ENCODE results near the gene CDC25B. TPM values are rescaled to one million over a fixed set of nuclear protein-coding genes. Genes with fewer than 3 reads are reported as not detected.
"Not testable (repeated sequence)": the region's sequence is repeated elsewhere in the genome, so short reads cannot be mapped to it uniquely, and the experiment has no call there.

CDC25B gene
- total and polyA plus RNA-seq, 5 donors: 7.9 to 12.2 (median 10.7) TPM

GRCh38 chr20:3819411-3820047 is 23.4 kb downstream of the CDC25B start:
- 62% methylated on average over 20 of the region's 20 CpGs for WGBS
- DNase-seq: peak in 1 of 3 donors; percentile 69

DNA sequence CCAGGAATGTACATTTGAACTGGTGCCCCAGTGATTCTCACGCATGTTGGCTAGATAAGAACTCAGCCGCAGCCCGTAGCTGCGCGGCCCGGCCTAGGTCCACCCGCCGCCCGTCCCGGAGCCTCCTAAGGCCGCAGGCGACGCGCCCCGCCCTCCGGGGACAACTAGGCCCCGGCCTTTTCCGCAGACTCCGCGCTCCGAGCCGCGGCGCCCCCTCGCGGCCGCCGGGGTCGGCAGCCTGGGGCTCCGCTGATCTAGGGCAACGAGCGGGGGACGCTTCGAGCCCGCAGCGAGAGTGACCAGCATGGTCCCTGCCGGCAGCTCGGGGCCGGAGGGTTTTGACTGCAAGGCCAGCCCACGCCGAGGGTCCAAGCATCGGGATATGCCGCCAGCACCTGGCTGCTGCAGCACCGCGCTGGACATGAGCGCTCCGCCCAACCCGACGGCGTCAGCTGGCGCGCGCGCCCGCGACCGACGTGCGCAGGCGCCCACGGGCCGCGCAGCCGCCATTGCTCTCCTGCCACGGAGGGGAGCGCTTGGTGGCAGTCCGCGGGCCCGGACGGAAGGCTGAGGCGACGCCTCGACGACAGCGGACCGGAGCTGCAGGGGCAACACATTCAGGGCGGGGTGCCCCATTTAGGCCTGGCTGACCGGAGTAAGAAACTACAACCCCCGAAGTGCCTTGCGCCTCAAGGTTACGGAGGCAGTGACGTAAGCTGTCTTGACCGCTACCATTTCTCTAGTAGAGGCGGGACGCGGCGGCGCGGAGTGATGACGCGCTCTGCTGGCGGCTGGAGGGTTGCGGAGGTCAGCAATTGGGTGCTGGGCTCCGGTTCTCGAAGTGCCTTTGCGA is 24.2 kb downstream of the CDC25B start, which contains the start of gene AP5S1:
AP5S1 (plus strand) TSS at position 500 of the 853 bp plus-strand sequence. CDS start 1,571 bp downstream, outside the sequence.
- H3K4me3 ChIP-seq (ENCODE audit: low read length): peak within 1 kb of the TSS; percentile 47
- peak; percentile 94 for ATAC-seq
- no peaks in the 10 kb centered on the region for H3K27me3 ChIP-seq (ENCODE audit: control insufficient read depth, insufficient read depth)
- DNase-seq: peak; percentile 97 to 99 (median 99)
- under 1% methylated on average over 96 of the region's 96 CpGs for WGBS
- intact Hi-C loops (cut with DNase I): loop anchor here in 3 of 4 donors (2.0 to 5.0 kb wide), 2 partner anchors 33 to 35 kb away; partner anchors contain the start of gene CENPB (in 2 of the 3)
- peaks cover 14% of the 10 kb centered on the region for H3K4me1 ChIP-seq (ENCODE audit: control insufficient read depth, insufficient read depth, low read length)
- no peaks in the 10 kb centered on the region for H3K9me3 ChIP-seq (ENCODE audit: control insufficient read depth, low read length)
- H3K27ac ChIP-seq (ENCODE audit: low read length): peak within 1 kb of the TSS; percentile 99

More at GRCh38 chr20:3819411-3820047, 23.4 kb downstream of the CDC25B start:
- H3K27ac ChIP-seq (ENCODE audit: low read length): peak overlapping the region; percentile 99
- H3K27me3 ChIP-seq (ENCODE audit: control insufficient read depth, insufficient read depth): no peaks in the 10 kb centered on the region
- intact Hi-C loops (cut with DNase I): loop anchor here in 3 of 4 donors (2.0 to 5.0 kb wide), 2 partner anchors 32 to 35 kb away; partner anchors contain the start of gene CENPB (in 2 of the 3)
- H3K4me1 ChIP-seq (ENCODE audit: control insufficient read depth, insufficient read depth, low read length): peaks cover 12% of the 10 kb centered on the region
- H3K4me3 ChIP-seq (ENCODE audit: low read length): peak overlapping the region; percentile 47
- no peak for ATAC-seq
- no peaks in the 10 kb centered on the region for H3K9me3 ChIP-seq (ENCODE audit: control insufficient read depth, low read length)

DNA sequence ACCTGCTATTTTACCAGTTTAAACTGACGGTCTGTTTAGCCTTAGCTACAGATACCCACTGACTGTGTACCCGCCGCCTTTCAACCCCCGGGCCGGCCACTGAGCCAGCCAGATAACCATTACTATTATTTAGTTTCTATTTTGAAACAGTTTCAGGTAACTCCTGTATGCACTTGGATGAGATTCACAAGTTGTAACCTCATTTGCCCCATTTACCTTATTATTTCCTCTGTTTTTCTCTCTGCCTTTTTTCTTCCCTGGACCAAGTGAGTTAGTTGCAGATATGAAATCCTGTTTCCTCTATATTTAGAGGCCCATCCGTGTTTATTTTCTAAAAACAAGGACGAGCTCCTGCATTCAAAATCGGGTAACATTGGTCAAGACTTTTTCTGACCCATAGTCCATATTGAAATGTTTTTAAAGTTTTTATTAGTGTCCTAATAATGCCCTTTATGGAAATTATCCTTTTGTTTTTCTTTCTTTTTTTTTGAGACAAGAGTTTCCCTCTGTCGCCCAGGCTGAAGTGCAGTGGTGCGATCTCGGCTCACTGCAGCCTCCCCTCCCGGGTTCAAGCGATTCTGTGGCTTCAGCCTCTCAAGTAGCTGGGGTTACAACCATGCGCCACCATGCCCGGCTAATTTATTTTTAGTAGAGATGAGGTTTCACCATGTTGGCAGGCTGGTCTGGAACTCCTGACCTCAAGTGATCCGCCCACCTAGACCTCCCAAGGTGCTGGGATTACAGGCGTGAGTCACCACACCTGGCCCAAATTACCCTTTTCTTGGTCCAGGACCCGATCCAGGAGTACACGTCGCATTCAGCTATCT is 25.0 kb downstream of the CDC25B start:
- WGBS: 42% methylated on average over 20 of the region's 20 CpGs
- H3K9me3 ChIP-seq (ENCODE audit: control insufficient read depth, low read length): no peaks in the 10 kb centered on the region
- H3K4me1 ChIP-seq (ENCODE audit: control insufficient read depth, insufficient read depth, low read length): peaks cover 14% of the 10 kb centered on the region
- peak overlapping the region; percentile 47 for H3K4me3 ChIP-seq (ENCODE audit: low read length)
- peak overlapping the region; percentile 99 for H3K27ac ChIP-seq (ENCODE audit: low read length)
- no peak for DNase-seq
- no peak for ATAC-seq
- H3K27me3 ChIP-seq (ENCODE audit: control insufficient read depth, insufficient read depth): no peaks in the 10 kb centered on the region
- intact Hi-C loops (cut with DNase I): loop anchor here in 3 of 4 donors (2.0 to 5.0 kb wide), 2 partner anchors 34 to 36 kb away; partner anchors contain the start of gene CENPB (in 2 of the 3)

DNA sequence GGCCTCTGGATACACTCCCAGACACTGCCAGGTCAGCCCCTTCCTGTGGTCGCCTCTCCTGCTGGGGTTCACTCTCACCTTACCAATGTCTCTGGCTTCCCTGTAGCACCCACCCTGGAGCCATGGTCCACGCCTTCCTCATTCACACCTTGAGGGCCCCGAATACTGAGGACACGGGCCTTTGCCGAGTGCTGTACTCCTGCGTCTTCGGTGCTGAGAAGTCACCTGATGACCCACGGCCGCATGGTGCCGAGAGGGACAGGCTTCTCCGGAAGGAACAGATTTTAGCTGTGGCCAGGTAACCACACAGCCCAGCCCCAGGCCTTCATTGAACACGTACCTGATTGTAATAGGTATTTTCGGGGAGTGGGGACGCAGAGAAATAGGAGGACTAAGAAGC is 25.9 kb downstream of the CDC25B start:
- intact Hi-C loops (cut with DNase I): loop anchor here in 3 of 4 donors (2.0 to 5.0 kb wide), 2 partner anchors 35 to 37 kb away; partner anchors contain the start of gene CENPB (in 2 of the 3)
- WGBS: 94% methylated on average over 14 of the region's 14 CpGs
- Histone ChIP-seq H3K27ac (ENCODE audit: low read length) (no peak overlapping the region), H3K4me1 (ENCODE audit: control insufficient read depth, insufficient read depth, low read length) (peaks cover 14% of the 10 kb centered on the region), H3K9me3 (ENCODE audit: control insufficient read depth, low read length) (no peaks in the 10 kb centered on the region), H3K27me3 (ENCODE audit: control insufficient read depth, insufficient read depth) (no peaks in the 10 kb centered on the region), H3K4me3 (ENCODE audit: low read length) (no peak overlapping the region)
- ATAC-seq: no peak
- DNase-seq: peak in 1 of 3 donors; percentile 63

GRCh38 chr20:3823881-3824280 is 27.8 kb downstream of the CDC25B start:
- intact Hi-C loops (cut with DNase I): loop anchor here in 2 of 4 donors (5.0 kb wide), 1 partner anchor 37 kb away; the partner anchor contains the start of gene CENPB (in 2 of the 2)
- Histone ChIP-seq H3K4me1 (ENCODE audit: control insufficient read depth, insufficient read depth, low read length) (peaks cover 7% of the 10 kb centered on the region), H3K4me3 (ENCODE audit: low read length) (no peak overlapping the region), H3K9me3 (ENCODE audit: control insufficient read depth, low read length) (no peaks in the 10 kb centered on the region), H3K27ac (ENCODE audit: low read length) (no peak overlapping the region), H3K27me3 (ENCODE audit: control insufficient read depth, insufficient read depth) (no peaks in the 10 kb centered on the region)
- 89% methylated on average over 20 of the region's 20 CpGs for WGBS
- no peak for ATAC-seq
- DNase-seq: peak in 1 of 3 donors; percentile 64

DNA sequence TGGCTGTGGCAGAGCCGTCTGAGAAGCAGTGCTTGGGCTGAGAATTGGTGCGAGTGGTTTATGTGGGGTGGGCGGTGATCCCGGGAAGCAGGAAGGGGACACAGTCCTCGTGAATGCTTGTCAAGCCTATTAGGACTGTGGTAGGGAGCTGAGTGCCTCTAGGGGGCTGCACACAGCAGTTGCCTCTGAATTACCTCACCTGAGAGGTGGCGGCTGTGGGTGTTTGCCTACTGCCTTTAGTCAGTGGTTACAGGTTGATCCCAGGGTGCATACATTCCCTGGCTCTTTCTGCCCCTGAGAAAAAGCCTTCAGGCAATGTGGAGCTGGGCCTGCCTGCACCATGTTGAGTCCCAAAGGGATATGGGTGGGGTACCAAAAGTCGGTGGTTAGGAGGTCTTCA is 29.4 kb downstream of the CDC25B start:
- 76% methylated on average over 7 of the region's 7 CpGs for WGBS
- intact Hi-C loops (cut with DNase I): no loop called here
- ATAC-seq (no peak), DNase-seq (no peak)
- Histone ChIP-seq H3K9me3 (ENCODE audit: control insufficient read depth, low read length) (no peaks in the 10 kb centered on the region), H3K27ac (ENCODE audit: low read length) (no peak overlapping the region), H3K4me3 (ENCODE audit: low read length) (no peak overlapping the region), H3K4me1 (ENCODE audit: control insufficient read depth, insufficient read depth, low read length) (peaks cover 5% of the 10 kb centered on the region), H3K27me3 (ENCODE audit: control insufficient read depth, insufficient read depth) (no peaks in the 10 kb centered on the region)

DNA sequence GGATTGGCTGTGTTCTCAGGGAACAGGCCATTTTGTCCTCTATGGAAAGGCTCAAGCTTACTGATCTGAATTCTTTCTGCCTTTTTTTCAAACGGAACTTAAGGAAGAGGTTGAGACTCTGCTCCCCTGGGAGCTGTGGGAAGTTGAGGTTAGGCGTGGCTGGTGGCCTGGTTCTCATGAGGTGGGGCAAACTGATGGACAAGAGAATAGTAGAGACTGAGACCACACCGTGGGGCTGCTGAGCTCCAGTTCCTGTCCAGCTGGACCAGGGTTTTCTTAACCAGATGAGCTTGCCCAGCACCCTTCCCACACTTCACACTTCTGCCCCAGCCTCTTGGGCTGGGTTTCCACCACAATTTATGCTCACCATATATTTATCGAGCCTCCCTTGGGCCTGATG is 30.3 kb downstream of the CDC25B start:
- no peak for DNase-seq
- H3K9me3 ChIP-seq (ENCODE audit: control insufficient read depth, low read length): no peaks in the 10 kb centered on the region
- 62% methylated on average over 4 of the region's 4 CpGs for WGBS
- no peak overlapping the region for H3K27ac ChIP-seq (ENCODE audit: low read length)
- no peaks in the 10 kb centered on the region for H3K27me3 ChIP-seq (ENCODE audit: control insufficient read depth, insufficient read depth)
- no peak overlapping the region for H3K4me3 ChIP-seq (ENCODE audit: low read length)
- intact Hi-C loops (cut with DNase I): no loop called here
- peaks cover 4% of the 10 kb centered on the region for H3K4me1 ChIP-seq (ENCODE audit: control insufficient read depth, insufficient read depth, low read length)
- ATAC-seq: no peak

- WGBS: 90% methylated on average over 3 of the region's 3 CpGs
- no peak for ATAC-seq
Observed at GRCh38 chr20:3828798-3829197, 32.7 kb downstream of the CDC25B start.

DNA sequence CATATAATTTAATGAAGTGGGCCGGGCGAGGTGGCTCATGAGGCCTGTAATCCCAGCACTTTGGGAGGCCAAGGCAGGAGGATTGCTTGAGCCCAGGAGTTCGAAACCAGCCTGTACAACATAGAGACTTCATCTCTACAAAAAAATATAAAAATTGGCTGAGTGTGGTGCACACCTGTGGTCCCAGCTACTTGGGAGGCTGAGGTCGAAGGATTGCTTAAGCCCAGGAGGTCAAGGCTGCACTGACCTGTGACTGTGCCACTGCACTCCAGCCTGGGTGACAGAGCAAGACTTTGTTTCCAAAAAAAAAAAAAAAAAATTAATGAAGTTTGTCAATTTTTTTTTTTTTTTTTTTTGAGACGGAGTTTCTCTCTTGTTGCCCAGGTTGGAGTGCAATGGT is 33.8 kb downstream of the CDC25B start:
- H3K27me3 ChIP-seq (ENCODE audit: control insufficient read depth, insufficient read depth); ATAC-seq; H3K4me3 ChIP-seq (ENCODE audit: low read length); intact Hi-C loops (cut with DNase I); H3K9me3 ChIP-seq (ENCODE audit: control insufficient read depth, low read length); DNase-seq; H3K27ac ChIP-seq (ENCODE audit: low read length); H3K4me1 ChIP-seq (ENCODE audit: control insufficient read depth, insufficient read depth, low read length): not testable (repeated sequence)
- WGBS: 98% methylated on average over 5 of the region's 5 CpGs

More at GRCh38 chr20:3828798-3829197, 32.7 kb downstream of the CDC25B start:
- Histone ChIP-seq H3K4me3 (ENCODE audit: low read length) (no peak overlapping the region), H3K9me3 (ENCODE audit: control insufficient read depth, low read length) (no peaks in the 10 kb centered on the region), H3K27me3 (ENCODE audit: control insufficient read depth, insufficient read depth) (no peaks in the 10 kb centered on the region), H3K27ac (ENCODE audit: low read length) (no peak overlapping the region), H3K4me1 (ENCODE audit: control insufficient read depth, insufficient read depth, low read length) (peaks cover 2% of the 10 kb centered on the region)
- intact Hi-C loops (cut with DNase I): no loop called here
- no peak for DNase-seq

DNA sequence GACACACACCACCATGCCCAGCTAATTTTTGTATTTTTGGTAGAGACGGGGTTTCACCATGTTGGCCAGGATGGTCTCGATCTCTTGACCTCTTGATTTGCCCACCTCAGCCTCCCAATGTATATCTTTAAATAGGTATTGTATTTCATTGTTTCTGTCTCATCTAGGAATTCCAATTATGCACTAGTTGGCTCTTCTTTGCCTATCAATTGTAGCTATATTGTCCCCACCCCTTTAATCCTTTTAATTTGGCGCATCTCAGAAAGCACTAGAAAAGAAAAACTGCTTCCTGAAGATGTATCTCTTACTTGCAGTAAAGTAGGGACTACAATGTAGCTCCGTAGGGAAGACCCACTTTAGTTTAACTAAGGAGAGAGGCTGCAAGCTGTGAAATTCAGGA is 40.0 kb downstream of the CDC25B start:
- H3K27ac ChIP-seq (ENCODE audit: low read length): no peak overlapping the region
- no peaks in the 10 kb centered on the region for H3K4me1 ChIP-seq (ENCODE audit: control insufficient read depth, insufficient read depth, low read length)
- no peaks in the 10 kb centered on the region for H3K9me3 ChIP-seq (ENCODE audit: control insufficient read depth, low read length)
- no peak overlapping the region for H3K4me3 ChIP-seq (ENCODE audit: low read length)
- ATAC-seq (no peak), DNase-seq (no peak)
- 97% methylated on average over 4 of the region's 4 CpGs for WGBS
- intact Hi-C loops (cut with DNase I): no loop called here
- no peaks in the 10 kb centered on the region for H3K27me3 ChIP-seq (ENCODE audit: control insufficient read depth, insufficient read depth)
